Liver (tissue), 9 donors: ENCODE data around the gene ADGRA1. TPM values are rescaled to one million over a fixed set of nuclear protein-coding genes. Genes with fewer than 3 reads are reported as not detected.

Experiments used
- DNase-seq: peaks from one replicate; pipeline ENCODE4 v3.0.0-alpha.2; 2017; ENCODE audit warnings: low spot score
- H3K27ac ChIP-seq, 2 donors: one replicate each; pipeline ENCODE4 v1.7.0; 2013; ENCODE audit warnings: inconsistent platforms in 2 of 2, low read length in 2 of 2, control low read depth in 1 of 2, low read depth in 1 of 2, mild to moderate bottlenecking in 1 of 2
- H3K27me3 ChIP-seq, 4 donors: one replicate each; pipeline versions ENCODE4 v1.6.1 to v1.7.0; 2013; ENCODE audit warnings: low read length in 3 of 4, inconsistent platforms in 1 of 4, mild to moderate bottlenecking in 1 of 4, moderate library complexity in 1 of 4; ENCODE audit not compliant: control insufficient read depth in 4 of 4, insufficient read depth in 4 of 4
- H3K36me3 ChIP-seq, 4 donors: one replicate each; pipeline versions ENCODE4 v1.6.1 to v1.7.0; 2013; ENCODE audit warnings: low read length in 3 of 4, mild to moderate bottlenecking in 3 of 4, low read depth in 1 of 4, moderate library complexity in 1 of 4; ENCODE audit not compliant: control insufficient read depth in 4 of 4, insufficient read depth in 3 of 4
- H3K4me1 ChIP-seq, 4 donors: one replicate each; pipeline versions ENCODE4 v1.6.1 to v1.7.0; 2013; ENCODE audit warnings: low read length in 3 of 4, mild to moderate bottlenecking in 3 of 4, moderate library complexity in 1 of 4; ENCODE audit not compliant: control insufficient read depth in 4 of 4, insufficient read depth in 4 of 4
- H3K4me3 ChIP-seq, 3 donors: one replicate each; pipeline versions ENCODE4 v1.6.1 to v1.7.0; 2013; ENCODE audit warnings: low read length in 3 of 3, control low read depth in 1 of 3, low read depth in 1 of 3, mild to moderate bottlenecking in 1 of 3
- H3K9ac ChIP-seq, 2 donors: one replicate each; pipeline ENCODE4 v1.7.0; 2013; ENCODE audit warnings: low read length in 2 of 2, mild to moderate bottlenecking in 2 of 2, moderate library complexity in 2 of 2, control low read depth in 1 of 2, low read depth in 1 of 2
- H3K9me3 ChIP-seq, 4 donors: one replicate each; pipeline versions ENCODE4 v1.6.1 to v1.7.0; 2013; ENCODE audit warnings: low read length in 3 of 4; ENCODE audit not compliant: control insufficient read depth in 4 of 4
- EGR1 ChIP-seq, 2 donors: IDR thresholded peaks; 2 replicates each; pipeline ENCODE4 v1.6.1; 2016 to 2018; ENCODE audit warnings: antibody characterized with exemption in 2 of 2, low read depth in 2 of 2
- FOXA1 ChIP-seq: IDR thresholded peaks from 2 replicates; pipeline ENCODE4 v1.6.1; 2016; ENCODE audit warnings: antibody characterized with exemption
- FOXA2 ChIP-seq: IDR thresholded peaks from 2 replicates; pipeline ENCODE4 v1.6.1; 2016; ENCODE audit warnings: antibody characterized with exemption
- GABPA ChIP-seq, 2 donors: IDR thresholded peaks in 1 of 2; conservative IDR thresholded peaks in 1 of 2; 2 replicates each; pipeline ENCODE4 v1.6.1; 2016; ENCODE audit warnings: antibody characterized with exemption in 2 of 2, mild to moderate bottlenecking in 1 of 2, moderate library complexity in 1 of 2
- HNF4A ChIP-seq, 2 donors: conservative IDR thresholded peaks; 2 replicates each; pipeline ENCODE4 v1.6.1; 2016; ENCODE audit warnings: antibody characterized with exemption in 2 of 2, mild to moderate bottlenecking in 2 of 2
- HNF4G ChIP-seq: IDR thresholded peaks from 2 replicates; pipeline ENCODE4 v1.6.1; 2016; ENCODE audit warnings: antibody characterized with exemption
- JUND ChIP-seq, 2 donors: IDR thresholded peaks; 2 replicates each; pipeline ENCODE4 v1.6.1; 2016; ENCODE audit warnings: antibody characterized with exemption in 2 of 2
- NR2F2 ChIP-seq: IDR thresholded peaks from 2 replicates; pipeline ENCODE4 v1.6.1; 2016; ENCODE audit warnings: antibody characterized with exemption
- RXRA ChIP-seq, 2 donors: IDR thresholded peaks; 2 replicates each; pipeline ENCODE4 v1.6.1; 2017 to 2018; ENCODE audit warnings: antibody characterized with exemption in 2 of 2, mild to moderate bottlenecking in 1 of 2
- SP1 ChIP-seq: IDR thresholded peaks from 2 replicates; pipeline ENCODE4 v1.6.1; 2018; ENCODE audit warnings: antibody characterized with exemption, mild to moderate bottlenecking
- TAF1 ChIP-seq: conservative IDR thresholded peaks from 2 replicates; pipeline ENCODE4 v1.6.1; 2016; ENCODE audit warnings: antibody characterized with exemption, mild to moderate bottlenecking
- YY1 ChIP-seq: IDR thresholded peaks from 2 replicates; pipeline ENCODE4 v1.6.1; 2016; ENCODE audit warnings: antibody characterized with exemption, mild to moderate bottlenecking
- WGBS: extraction: QIAGEN DNeasy Blood & Tissue Kit; methylation state at CpG from one replicate; pipeline ENCODE4 v1.1.7; 2013; 5-methylcytosine and 5-hydroxymethylcytosine counted together
- polyA plus RNA-seq, 2 donors: library from polyadenylated mRNA; stranded (reverse) in 1 of 2; unstranded in 1 of 2; fragments of 200-250 nt in 1 of 2; fragments of >200 nt in 1 of 2; fragmentation: Nextera tagmentation in 1 of 2; extraction: Ambion mirVana in 1 of 2; gene quantifications; one replicate each; pipeline versions ENCODE4 v1.2.1 to v1.2.3, GENCODE V29; 2013 to 2015
- total RNA-seq, 2 donors: library from RNA; depleted of rRNA; stranded (reverse); fragments of >200 nt; gene quantifications; one replicate each; pipeline ENCODE4 v1.2.3, GENCODE V29; 2014
- TF ChIP-seq, protein P1 (sequence below): IDR thresholded peaks from 2 replicates; pipeline ENCODE4 v1.6.1; 2016; ENCODE audit warnings: antibody characterized with exemption
- TF ChIP-seq, protein P2 (sequence below): fragments of 150-350 bp; IDR thresholded peaks from 2 replicates; pipeline ENCODE4 v1.5.1; 2017; ENCODE audit warnings: improper control_type of control experiment, low read depth, low read length; ENCODE audit not compliant: missing input control
- TF ChIP-seq, protein P3 (sequence below): IDR thresholded peaks from 2 replicates; pipeline ENCODE4 v1.6.1; 2016; ENCODE audit warnings: antibody characterized with exemption
- TF ChIP-seq, protein P4 (sequence below): IDR thresholded peaks from 2 replicates; pipeline ENCODE4 v1.6.1; 2016; ENCODE audit warnings: antibody characterized with exemption, mild to moderate bottlenecking
- donor health status: healthy.
- donor health status: healthy.
- donor health status: healthy.
- donor health status: healthy.
- donor health status: healthy.

ADGRA1 gene
- total and polyA plus RNA-seq, 4 donors, result 0.08 to 0.70 (median 0.12) TPM; not detected in 1

DNA sequence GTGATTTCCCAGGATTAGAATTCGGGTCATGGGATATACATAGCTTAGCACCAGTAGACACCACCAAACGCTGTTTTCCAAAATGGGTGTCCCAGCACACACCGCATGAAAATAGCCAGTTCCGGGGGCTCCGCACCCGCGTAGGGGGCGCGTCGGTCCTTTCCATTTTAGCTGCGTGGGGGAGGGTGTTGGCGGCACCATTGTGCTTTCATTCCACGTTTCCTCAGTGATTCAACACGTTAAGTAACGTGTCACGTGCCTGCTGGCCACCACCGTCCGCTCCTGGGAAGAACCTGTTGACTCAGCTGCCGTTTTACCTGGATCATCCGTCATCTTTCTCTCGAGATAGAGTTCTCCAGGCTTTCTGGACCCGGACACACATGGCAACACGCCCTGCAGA is 25.6 kb upstream of the ADGRA1 start:
- WGBS, result 89% methylated on average over 23 of the region's 23 CpGs
- Histone ChIP-seq H3K9me3 (no peaks in the 10 kb centered on the region), H3K27me3 (no peaks in the 10 kb centered on the region), H3K36me3 (no peaks in the 10 kb centered on the region), H3K4me1 (no peaks in the 10 kb centered on the region), H3K27ac (no peak overlapping the region), H3K4me3 (no peak overlapping the region), H3K9ac (no peak overlapping the region)
- DNase-seq, result no peak
- TF ChIP-seq, protein P1, sequence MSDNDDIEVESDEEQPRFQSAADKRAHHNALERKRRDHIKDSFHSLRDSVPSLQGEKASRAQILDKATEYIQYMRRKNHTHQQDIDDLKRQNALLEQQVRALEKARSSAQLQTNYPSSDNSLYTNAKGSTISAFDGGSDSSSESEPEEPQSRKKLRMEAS, result no peak
- TF ChIP-seq HNF4G (no peak), YY1 (no peak), JUND (IDR thresholded peaks at IDR 0.05) (no peak), EGR1 (IDR thresholded peaks at IDR 0.05; ENCODE audit: low read depth in 2 of 2) (no peak), NR2F2 (no peak), HNF4A (conservative IDR thresholded peaks at IDR 0.05) (no peak), FOXA2 (no peak)
- TF ChIP-seq, protein P2, sequence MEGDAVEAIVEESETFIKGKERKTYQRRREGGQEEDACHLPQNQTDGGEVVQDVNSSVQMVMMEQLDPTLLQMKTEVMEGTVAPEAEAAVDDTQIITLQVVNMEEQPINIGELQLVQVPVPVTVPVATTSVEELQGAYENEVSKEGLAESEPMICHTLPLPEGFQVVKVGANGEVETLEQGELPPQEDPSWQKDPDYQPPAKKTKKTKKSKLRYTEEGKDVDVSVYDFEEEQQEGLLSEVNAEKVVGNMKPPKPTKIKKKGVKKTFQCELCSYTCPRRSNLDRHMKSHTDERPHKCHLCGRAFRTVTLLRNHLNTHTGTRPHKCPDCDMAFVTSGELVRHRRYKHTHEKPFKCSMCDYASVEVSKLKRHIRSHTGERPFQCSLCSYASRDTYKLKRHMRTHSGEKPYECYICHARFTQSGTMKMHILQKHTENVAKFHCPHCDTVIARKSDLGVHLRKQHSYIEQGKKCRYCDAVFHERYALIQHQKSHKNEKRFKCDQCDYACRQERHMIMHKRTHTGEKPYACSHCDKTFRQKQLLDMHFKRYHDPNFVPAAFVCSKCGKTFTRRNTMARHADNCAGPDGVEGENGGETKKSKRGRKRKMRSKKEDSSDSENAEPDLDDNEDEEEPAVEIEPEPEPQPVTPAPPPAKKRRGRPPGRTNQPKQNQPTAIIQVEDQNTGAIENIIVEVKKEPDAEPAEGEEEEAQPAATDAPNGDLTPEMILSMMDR, result no peak

DNA sequence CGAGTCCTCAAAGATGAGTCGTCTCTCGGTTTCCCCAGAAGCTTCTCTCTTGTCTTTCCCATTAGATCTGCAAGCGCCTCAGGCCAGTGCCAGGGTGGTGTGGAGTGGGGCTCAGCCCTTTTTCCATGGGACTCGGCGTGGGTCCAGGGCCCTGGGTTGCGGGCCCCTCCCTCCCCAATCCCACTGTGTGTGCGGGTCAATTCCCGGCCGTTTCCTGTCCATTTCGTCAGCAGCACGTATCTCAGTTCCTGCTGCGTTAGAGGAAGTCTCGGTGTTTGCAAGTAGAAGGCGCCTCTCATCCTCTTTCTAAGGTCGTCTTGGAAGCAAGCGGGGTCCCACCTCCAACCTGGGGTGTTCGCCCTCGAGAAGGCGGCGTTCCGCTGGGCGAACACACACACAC is 25.1 kb upstream of the ADGRA1 start:
- Histone ChIP-seq H3K27me3 (no peaks in the 10 kb centered on the region), H3K9me3 (no peaks in the 10 kb centered on the region), H3K9ac (no peak overlapping the region), H3K27ac (no peak overlapping the region), H3K4me3 (no peak overlapping the region), H3K36me3 (no peaks in the 10 kb centered on the region), H3K4me1 (no peaks in the 10 kb centered on the region)
- TF ChIP-seq, protein P3, sequence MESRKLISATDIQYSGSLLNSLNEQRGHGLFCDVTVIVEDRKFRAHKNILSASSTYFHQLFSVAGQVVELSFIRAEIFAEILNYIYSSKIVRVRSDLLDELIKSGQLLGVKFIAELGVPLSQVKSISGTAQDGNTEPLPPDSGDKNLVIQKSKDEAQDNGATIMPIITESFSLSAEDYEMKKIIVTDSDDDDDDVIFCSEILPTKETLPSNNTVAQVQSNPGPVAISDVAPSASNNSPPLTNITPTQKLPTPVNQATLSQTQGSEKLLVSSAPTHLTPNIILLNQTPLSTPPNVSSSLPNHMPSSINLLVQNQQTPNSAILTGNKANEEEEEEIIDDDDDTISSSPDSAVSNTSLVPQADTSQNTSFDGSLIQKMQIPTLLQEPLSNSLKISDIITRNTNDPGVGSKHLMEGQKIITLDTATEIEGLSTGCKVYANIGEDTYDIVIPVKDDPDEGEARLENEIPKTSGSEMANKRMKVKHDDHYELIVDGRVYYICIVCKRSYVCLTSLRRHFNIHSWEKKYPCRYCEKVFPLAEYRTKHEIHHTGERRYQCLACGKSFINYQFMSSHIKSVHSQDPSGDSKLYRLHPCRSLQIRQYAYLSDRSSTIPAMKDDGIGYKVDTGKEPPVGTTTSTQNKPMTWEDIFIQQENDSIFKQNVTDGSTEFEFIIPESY, result no peak
- no peak for TF ChIP-seq YY1
- TF ChIP-seq GABPA (IDR thresholded peaks at IDR 0.05 in 1 of 2, conservative IDR thresholded peaks at IDR 0.05 in 1 of 2), result no peak
- no peak for TF ChIP-seq HNF4A (conservative IDR thresholded peaks at IDR 0.05)
- TF ChIP-seq FOXA2, result no peak
- TF ChIP-seq JUND (IDR thresholded peaks at IDR 0.05), result no peak
- no peak for TF ChIP-seq FOXA1
- no peak for TF ChIP-seq TAF1
- no peak for TF ChIP-seq RXRA (IDR thresholded peaks at IDR 0.05)
- TF ChIP-seq, protein P2, result no peak
- no peak for TF ChIP-seq SP1
- TF ChIP-seq NR2F2, result no peak
- TF ChIP-seq HNF4G, result no peak
- no peak for TF ChIP-seq EGR1 (IDR thresholded peaks at IDR 0.05; ENCODE audit: low read depth in 2 of 2)
- TF ChIP-seq, protein P4, sequence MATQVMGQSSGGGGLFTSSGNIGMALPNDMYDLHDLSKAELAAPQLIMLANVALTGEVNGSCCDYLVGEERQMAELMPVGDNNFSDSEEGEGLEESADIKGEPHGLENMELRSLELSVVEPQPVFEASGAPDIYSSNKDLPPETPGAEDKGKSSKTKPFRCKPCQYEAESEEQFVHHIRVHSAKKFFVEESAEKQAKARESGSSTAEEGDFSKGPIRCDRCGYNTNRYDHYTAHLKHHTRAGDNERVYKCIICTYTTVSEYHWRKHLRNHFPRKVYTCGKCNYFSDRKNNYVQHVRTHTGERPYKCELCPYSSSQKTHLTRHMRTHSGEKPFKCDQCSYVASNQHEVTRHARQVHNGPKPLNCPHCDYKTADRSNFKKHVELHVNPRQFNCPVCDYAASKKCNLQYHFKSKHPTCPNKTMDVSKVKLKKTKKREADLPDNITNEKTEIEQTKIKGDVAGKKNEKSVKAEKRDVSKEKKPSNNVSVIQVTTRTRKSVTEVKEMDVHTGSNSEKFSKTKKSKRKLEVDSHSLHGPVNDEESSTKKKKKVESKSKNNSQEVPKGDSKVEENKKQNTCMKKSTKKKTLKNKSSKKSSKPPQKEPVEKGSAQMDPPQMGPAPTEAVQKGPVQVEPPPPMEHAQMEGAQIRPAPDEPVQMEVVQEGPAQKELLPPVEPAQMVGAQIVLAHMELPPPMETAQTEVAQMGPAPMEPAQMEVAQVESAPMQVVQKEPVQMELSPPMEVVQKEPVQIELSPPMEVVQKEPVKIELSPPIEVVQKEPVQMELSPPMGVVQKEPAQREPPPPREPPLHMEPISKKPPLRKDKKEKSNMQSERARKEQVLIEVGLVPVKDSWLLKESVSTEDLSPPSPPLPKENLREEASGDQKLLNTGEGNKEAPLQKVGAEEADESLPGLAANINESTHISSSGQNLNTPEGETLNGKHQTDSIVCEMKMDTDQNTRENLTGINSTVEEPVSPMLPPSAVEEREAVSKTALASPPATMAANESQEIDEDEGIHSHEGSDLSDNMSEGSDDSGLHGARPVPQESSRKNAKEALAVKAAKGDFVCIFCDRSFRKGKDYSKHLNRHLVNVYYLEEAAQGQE, result no peak
- 60% methylated on average over 23 of the region's 23 CpGs for WGBS
- DNase-seq, result no peak
